ENCODE results near the gene ATXN1. TPM values are rescaled to one million over a fixed set of nuclear protein-coding genes. Genes with fewer than 3 reads are reported as not detected.

The ATXN1 gene
- total and polyA plus RNA-seq, 2 experiments from 2014 or later: 4.8 to 9.1 TPM

GRCh38 chr6:16336056-16336818 is 425.0 kb downstream of the ATXN1 start:
- no peaks in the 10 kb centered on the region for H3F3A ChIP-seq (replicated peaks; ENCODE audit: low read depth)
- no peak overlapping the region for H3K27ac ChIP-seq (ENCODE audit: low read depth)
- no peaks in the 10 kb centered on the region for H3K79me2 ChIP-seq (replicated peaks; ENCODE audit: insufficient read depth)
- H2AFZ ChIP-seq: no peak overlapping the region
- peaks cover 3% of the 10 kb centered on the region; the same call in 1 of the 3 replicates for H3K36me3 Mint-ChIP-seq (ENCODE audit: low read depth)
- 0 out of 2 replicates have a peak, but pooled peaks cover 5% of the 10 kb centered on the region for H3K9me2 ChIP-seq (ENCODE audit: insufficient read depth)
- H3K4me2 ChIP-seq: no peak overlapping the region
- H3K36me3 ChIP-seq (ENCODE audit: insufficient read depth): no peaks in the 10 kb centered on the region
- ATAC-seq: no peak
- H3K4me1 Mint-ChIP-seq: peaks cover 11% of the 10 kb centered on the region; the same call in 2 of the 3 replicates
- no peak overlapping the region for H3K27ac Mint-ChIP-seq
- no peak overlapping the region for H3K4me3 ChIP-seq
- H3K9me3 Mint-ChIP-seq: no peaks in the 10 kb centered on the region
- no peak overlapping the region for H3K4me3 Mint-ChIP-seq
- no peaks in the 10 kb centered on the region for H3K4me1 ChIP-seq (ENCODE audit: insufficient read depth)
- no peak for DNase-seq (ENCODE audit: low spot score)
- H3K27me3 Mint-ChIP-seq (ENCODE audit: insufficient read depth, low read depth, poor library complexity): no peaks in the 10 kb centered on the region
- H3K27me3 ChIP-seq (ENCODE audit: insufficient read depth): no peaks in the 10 kb centered on the region
- H4K20me1 ChIP-seq (replicated peaks; ENCODE audit: insufficient read depth): no peaks in the 10 kb centered on the region
- TF ChIP-seq EZH2phosphoT487 (IDR thresholded peaks at IDR 0.05; ENCODE audit: unreplicated experiment): no peak
- no peak for TF ChIP-seq STAT1 (IDR thresholded peaks at IDR 0.05; ENCODE audit: unreplicated experiment)
- no peak for TF ChIP-seq POLR2AphosphoS5 (IDR thresholded peaks at IDR 0.05; ENCODE audit: low read depth)
- 0 out of 4 replicates have a peak, but pooled peaks of 1 of the 2 experiments have one; percentile 6 for TF ChIP-seq CTCF (conservative IDR thresholded peaks at IDR 0.05; ENCODE audit: low read depth in 2 of 2)

- Histone ChIP-seq H3K4me3 (no peak overlapping the region), H3F3A (replicated peaks; ENCODE audit: low read depth) (peaks cover 5% of the 10 kb centered on the region; the same call in 1 of the 2 replicates), H3K27ac (ENCODE audit: low read depth) (no peak overlapping the region), H3K4me2 (no peak overlapping the region), H3K79me2 (replicated peaks; ENCODE audit: insufficient read depth) (no peaks in the 10 kb centered on the region), H3K9me2 (ENCODE audit: insufficient read depth) (no peaks in the 10 kb centered on the region), H2AFZ (no peak overlapping the region), H3K27me3 (ENCODE audit: insufficient read depth) (no peaks in the 10 kb centered on the region), H4K20me1 (replicated peaks; ENCODE audit: insufficient read depth) (no peaks in the 10 kb centered on the region), H3K4me1 (ENCODE audit: insufficient read depth) (no peaks in the 10 kb centered on the region; the same call in 1 of the 2 replicates), H3K36me3 (ENCODE audit: insufficient read depth) (no peaks in the 10 kb centered on the region)
- Mint-ChIP-seq H3K27ac (no peak overlapping the region), H3K36me3 (ENCODE audit: low read depth) (no peaks in the 10 kb centered on the region; the same call in 2 of the 3 replicates), H3K4me3 (no peak overlapping the region), H3K9me3 (no peaks in the 10 kb centered on the region), H3K27me3 (ENCODE audit: insufficient read depth, low read depth, poor library complexity) (no peaks in the 10 kb centered on the region), H3K4me1 (peaks cover 14% of the 10 kb centered on the region; the same call in 2 of the 3 replicates)
- DNase-seq (ENCODE audit: low spot score): no peak
- no peak for ATAC-seq
- TF ChIP-seq EZH2phosphoT487 (IDR thresholded peaks at IDR 0.05; ENCODE audit: unreplicated experiment) (no peak), NANOG (IDR thresholded peaks at IDR 0.05; ENCODE audit: borderline replicate concordance) (no peak), REST (IDR thresholded peaks at IDR 0.05; ENCODE audit: unreplicated experiment) (no peak), JUNB (IDR thresholded peaks at IDR 0.05; ENCODE audit: unreplicated experiment) (no peak), CREB1 (CRISPR knock-in tag; IDR thresholded peaks at IDR 0.05; ENCODE audit: low read depth) (no peak), STAT1 (IDR thresholded peaks at IDR 0.05; ENCODE audit: unreplicated experiment) (no peak), CTCF (conservative IDR thresholded peaks at IDR 0.05; ENCODE audit: low read depth in 2 of 2) (no peak), POLR2AphosphoS5 (IDR thresholded peaks at IDR 0.05; ENCODE audit: low read depth) (no peak), ETS1 (IDR thresholded peaks at IDR 0.05) (no peak), ZNF114 (CRISPR knock-in tag; IDR thresholded peaks at IDR 0.05) (no peak), ZNF331 (CRISPR knock-in tag; IDR thresholded peaks at IDR 0.05; ENCODE audit: low read depth) (no peak), EZH2 (IDR thresholded peaks at IDR 0.05; ENCODE audit: low read depth, unreplicated experiment) (no peak)
Measured at GRCh38 chr6:16335176-16335575, 426.1 kb downstream of the ATXN1 start.

All from GM23338 (cell line).